IMR-90 (cell line): ENCODE data around the gene FBXW11. TPM values are rescaled to one million over a fixed set of nuclear protein-coding genes. Genes with fewer than 3 reads are reported as not detected.

Experiments
- ATAC-seq: fragments of 200-7000 bp; cut with Tn5 transposase; 2 replicates; pipeline ENCODE4 v1.9.1; 2020; ENCODE audit warnings: low read depth, mild to moderate bottlenecking, moderate library complexity
- BruUV-seq: library from RNA; stranded (reverse); fragments of 400-500 nt; replicated peaks from 2 replicates; lab custom pipeline; 2021; lab: Mats Ljungman, UMichigan
- CTCF ChIA-PET: fragments of 300-600 bp; formaldehyde crosslinking; extraction: SDS; loops from one replicate; lab custom pipeline; 2021; ENCODE audit warnings: antibody characterized with exemption; lab: Yijun Ruan, JAX
- POLR2A ChIA-PET: fragments of 300-600 bp; sonication (Branson Sonifier 250); formaldehyde crosslinking; loops from one replicate; lab custom pipeline; 2022; ENCODE audit warnings: antibody characterized with exemption; ENCODE audit not compliant: unreplicated experiment; lab: Charles Lee
- DNase-seq: peaks from one replicate; pipeline ENCODE4 v3.0.0; 2013
- H2AFZ ChIP-seq: replicated peaks from 2 replicates; pipeline ENCODE3; 2013; ENCODE audit warnings: low read length, mild to moderate bottlenecking; ENCODE audit not compliant: poor library complexity
- H2AK5ac ChIP-seq: 2 replicates; pipeline ENCODE4 v1.6.1; 2013; ENCODE audit warnings: low read depth, low read length, inconsistent platforms
- H2AK9ac ChIP-seq: replicated peaks from 2 replicates; pipeline ENCODE3; 2013; ENCODE audit warnings: mild to moderate bottlenecking, low read depth, low read length, moderate library complexity; ENCODE audit not compliant: poor library complexity
- H2BK120ac ChIP-seq: 2 replicates; pipeline ENCODE4 v1.6.1; 2013; ENCODE audit warnings: low read depth, low read length, inconsistent platforms
- H2BK15ac ChIP-seq: 3 replicates; pipeline ENCODE4 v1.6.1; 2013; ENCODE audit warnings: low read depth, low read length, inconsistent platforms
- H2BK20ac ChIP-seq: 2 replicates; pipeline ENCODE4 v1.6.1; 2013; ENCODE audit warnings: low read depth, mild to moderate bottlenecking, inconsistent platforms, low read length, moderate library complexity
- H2BK5ac ChIP-seq: 2 replicates; pipeline ENCODE4 v1.6.1; 2013; ENCODE audit warnings: mild to moderate bottlenecking, low read depth, low read length, inconsistent platforms; ENCODE audit not compliant: poor library complexity, severe bottlenecking
- H3K14ac ChIP-seq: replicated peaks from 2 replicates; pipeline ENCODE4 v1.6.1; 2013; ENCODE audit warnings: low read depth, low read length, inconsistent platforms
- H3K18ac ChIP-seq: 2 replicates; pipeline ENCODE4 v1.6.1; 2013; ENCODE audit warnings: low read depth, low read length, control low read depth
- H3K23ac ChIP-seq: 2 replicates; pipeline ENCODE4 v1.6.1; 2013; ENCODE audit warnings: low read depth, low read length, inconsistent platforms
- H3K27ac ChIP-seq: 2 replicates; pipeline ENCODE4 v1.5.1; 2013; ENCODE audit warnings: mild to moderate bottlenecking, control low read depth, low read length; ENCODE audit not compliant: insufficient read depth
- H3K27me3 ChIP-seq: 2 replicates; pipeline ENCODE4 v1.6.1; 2013; ENCODE audit warnings: low read length; ENCODE audit not compliant: control insufficient read depth, insufficient read depth
- H3K36me3 ChIP-seq: 2 replicates; pipeline ENCODE4 v1.6.1; 2013; ENCODE audit warnings: low read length, mixed read lengths; ENCODE audit not compliant: control insufficient read depth, insufficient read depth
- H3K4ac ChIP-seq: 2 replicates; pipeline ENCODE4 v1.6.1; 2013; ENCODE audit warnings: low read depth, low read length, inconsistent platforms
- H3K4me1 ChIP-seq: 2 replicates; pipeline ENCODE4 v1.6.1; 2013; ENCODE audit warnings: low read length, mixed read lengths; ENCODE audit not compliant: control insufficient read depth, insufficient read depth
- H3K4me2 ChIP-seq: 2 replicates; pipeline ENCODE4 v1.6.1; 2013; ENCODE audit warnings: low read depth, mild to moderate bottlenecking, control low read depth, low read length, moderate library complexity
- H3K4me3 ChIP-seq: 2 replicates; pipeline ENCODE4 v1.5.1; 2013; ENCODE audit warnings: low read depth, mild to moderate bottlenecking, control low read depth, low read length, moderate library complexity; ENCODE audit not compliant: insufficient read depth
- H3K56ac ChIP-seq: 2 replicates; pipeline ENCODE4 v1.6.1; 2013; ENCODE audit warnings: low read length, inconsistent platforms; ENCODE audit not compliant: insufficient read depth; ENCODE audit errors: extremely low read depth
- H3K79me1 ChIP-seq, 2 experiments: 2 replicates each; pipeline ENCODE4 v1.6.1; 2013; ENCODE audit warnings: low read length in 2 of 2, inconsistent platforms in 1 of 2, low read depth in 1 of 2
- H3K9ac ChIP-seq: 2 replicates; pipeline ENCODE4 v1.6.1; 2013; ENCODE audit warnings: low read depth, low read length, control low read depth
- H3K9me1 ChIP-seq: 2 replicates; pipeline ENCODE4 v1.6.1; 2013; ENCODE audit warnings: low read length, inconsistent platforms; ENCODE audit not compliant: insufficient read depth
- H3K9me3 ChIP-seq: 2 replicates; pipeline ENCODE4 v1.6.1; 2013; ENCODE audit warnings: low read length; ENCODE audit not compliant: control insufficient read depth, insufficient read depth
- H4K20me1 ChIP-seq: 2 replicates; pipeline ENCODE4 v1.6.1; 2013; ENCODE audit warnings: low read length, inconsistent platforms; ENCODE audit not compliant: insufficient read depth
- H4K5ac ChIP-seq: 2 replicates; pipeline ENCODE4 v1.6.1; 2013; ENCODE audit warnings: mild to moderate bottlenecking, low read depth, low read length, control low read depth
- H4K8ac ChIP-seq, 2 experiments: 2 replicates each; pipeline ENCODE4 v1.6.1; 2013; ENCODE audit warnings: low read depth in 2 of 2, low read length in 2 of 2, control low read depth in 1 of 2, inconsistent platforms in 1 of 2
- H4K91ac ChIP-seq: 2 replicates; pipeline ENCODE4 v1.6.1; 2013; ENCODE audit warnings: low read depth, low read length, inconsistent platforms; ENCODE audit not compliant: insufficient read depth
- BHLHE40 ChIP-seq: fragments of 150-350 bp; IDR thresholded peaks from 2 replicates; pipeline ENCODE4 v1.6.1; 2016; ENCODE audit warnings: mild to moderate bottlenecking, low read depth, low read length
- CEBPB ChIP-seq: IDR thresholded peaks from 2 replicates; pipeline ENCODE4 v1.6.1; 2012; ENCODE audit warnings: low read depth, low read length, improper control_type of control experiment
- CHD1 ChIP-seq: IDR thresholded peaks from 2 replicates; pipeline ENCODE4 v1.6.1; 2012; ENCODE audit warnings: low read depth, low read length, improper control_type of control experiment
- CTCF ChIP-seq: conservative IDR thresholded peaks from 2 replicates; pipeline ENCODE4 v1.5.1; 2012; ENCODE audit warnings: mild to moderate bottlenecking, low read depth, low read length, improper control_type of control experiment
- FOS ChIP-seq: fragments of 150-350 bp; IDR thresholded peaks from 2 replicates; pipeline ENCODE4 v1.6.1; 2016; ENCODE audit warnings: low read depth, low read length
- MAFK ChIP-seq: IDR thresholded peaks from 2 replicates; pipeline ENCODE4 v1.6.1; 2012; ENCODE audit warnings: low read depth, low read length, improper control_type of control experiment
- MAZ ChIP-seq: IDR thresholded peaks from 2 replicates; pipeline ENCODE4 v1.6.1; 2012; ENCODE audit warnings: low read depth, mild to moderate bottlenecking, low read length, improper control_type of control experiment, moderate library complexity, borderline replicate concordance
- MXI1 ChIP-seq: IDR thresholded peaks from 2 replicates; pipeline ENCODE4 v1.6.1; 2012; ENCODE audit warnings: low read depth, mild to moderate bottlenecking, low read length, moderate library complexity, borderline replicate concordance
- NFE2L2 ChIP-seq: fragments of 150-350 bp; IDR thresholded peaks from 2 replicates; pipeline ENCODE4 v1.6.1; 2016; ENCODE audit warnings: low read depth, mild to moderate bottlenecking, low read length
- POLR2A ChIP-seq: IDR thresholded peaks from 2 replicates; pipeline ENCODE4 v1.6.1; 2012; ENCODE audit warnings: mild to moderate bottlenecking, low read depth, low read length
- RAD21 ChIP-seq: IDR thresholded peaks from 2 replicates; pipeline ENCODE4 v1.6.1; 2012; ENCODE audit warnings: low read length, improper control_type of control experiment
- RCOR1 ChIP-seq: IDR thresholded peaks from 2 replicates; pipeline ENCODE4 v1.6.1; 2012; ENCODE audit warnings: mild to moderate bottlenecking, low read length, improper control_type of control experiment; ENCODE audit not compliant: insufficient replicate concordance
- RFX5 ChIP-seq: IDR thresholded peaks from 2 replicates; pipeline ENCODE4 v1.8.0; 2012; ENCODE audit warnings: low read depth, mild to moderate bottlenecking, low read length, moderate library complexity
- SMC3 ChIP-seq: fragments of 150-350 bp; IDR thresholded peaks from 2 replicates; pipeline ENCODE4 v1.6.1; 2016; ENCODE audit warnings: low read depth, mild to moderate bottlenecking, antibody characterized with exemption, low read length, moderate library complexity
- USF2 ChIP-seq: fragments of 150-350 bp; IDR thresholded peaks from 2 replicates; pipeline ENCODE4 v1.6.1; 2017; ENCODE audit warnings: mild to moderate bottlenecking, antibody characterized with exemption, low read length, low read depth
- WGBS, 2 experiments: methylation state at CpG; one replicate each; pipeline versions ENCODE4 v1.1.5 to v1.1.7; 2013; ENCODE audit warnings: missing lambda C conversion rate in 2 of 2; ENCODE audit not compliant: insufficient read length in 1 of 2; ENCODE audit errors: extremely low coverage in 2 of 2; 5-methylcytosine and 5-hydroxymethylcytosine counted together
- dilution Hi-C: fragments of 300-500 bp; cut with HindIII; formaldehyde crosslinking; loops from one replicate; pipeline ENCODE4 v1.14.3; 2018; ENCODE audit warnings: low sequenced_read_pairs; ENCODE audit not compliant: unreplicated experiment
- in situ Hi-C: fragments of 300-500 bp; cut with MboI; formaldehyde crosslinking; loops from 3 replicates; pipeline ENCODE4 v1.14.3; 2019; ENCODE audit warnings: low sequenced_read_pairs, inconsistent platforms, mixed read lengths
- intact Hi-C: fragments of 100-400 bp; cut with micrococcal nuclease; formaldehyde crosslinking; loops from 2 replicates; pipeline ENCODE4 v1.10.0; 2022
- polyA plus RNA-seq, 3 experiments: library from polyadenylated mRNA; depleted of rRNA; stranded (reverse); fragments of >200 nt; gene quantifications; 2 replicates each; pipeline ENCODE4 v1.2.3, GENCODE V29; 2012; ENCODE audit warnings: low replicate concordance in 1 of 3
- total RNA-seq: library from RNA; depleted of rRNA; stranded (reverse); fragments of >200 nt; gene quantifications from 2 replicates; pipeline ENCODE4 v1.2.3, GENCODE V29; 2012

The FBXW11 gene
- total and polyA plus RNA-seq, 2 of the 4 experiments (the other 2 are of a cell fraction): 34.3 to 97.1 TPM

DNA sequence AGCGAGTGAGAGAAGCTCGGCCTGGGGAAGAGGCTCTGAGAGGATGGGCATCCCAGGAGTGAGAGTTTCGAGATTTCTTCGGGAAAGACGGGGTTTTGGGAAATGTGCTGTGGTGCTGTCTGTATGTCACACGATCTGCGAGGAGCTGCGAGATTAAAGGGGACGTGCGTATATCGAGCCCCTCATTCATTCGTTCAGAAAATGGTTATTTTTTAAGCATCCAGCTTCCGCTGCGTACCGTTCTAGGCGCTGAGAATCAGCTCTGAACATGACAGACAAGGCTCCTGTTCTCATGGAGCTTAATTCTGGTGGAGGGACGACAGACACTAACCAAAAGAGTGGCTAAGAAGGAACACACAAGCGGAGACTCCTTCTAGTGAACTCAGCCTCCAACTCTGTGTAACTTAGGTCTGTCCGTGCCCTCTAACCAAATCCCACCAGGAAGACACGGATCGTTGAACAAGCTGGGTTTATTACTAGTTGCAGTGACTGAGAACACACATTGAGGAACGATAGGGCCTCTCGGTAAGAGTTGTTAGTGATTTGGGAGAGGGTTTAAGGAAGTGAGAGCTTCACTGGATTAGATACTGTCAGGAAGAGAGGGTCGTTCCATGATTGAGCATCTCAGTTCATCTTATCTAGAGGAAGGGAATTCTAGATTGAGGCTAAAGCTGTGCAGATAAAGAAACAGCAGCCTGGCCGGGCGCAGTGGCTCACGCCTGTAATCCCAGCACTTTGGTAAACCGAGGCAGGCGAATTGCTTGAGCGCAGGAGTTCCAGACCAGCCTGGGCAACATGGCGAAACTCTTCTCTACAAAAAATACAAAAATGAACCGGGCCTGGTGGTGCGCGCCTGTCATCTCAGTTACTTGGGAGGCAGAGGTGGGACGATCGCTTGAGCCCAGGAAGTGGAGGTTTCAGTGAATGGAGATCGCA lies 1.0 kb upstream of the FBXW11 start:
- 0 out of 2 replicates have a peak, but pooled peaks cover 4% of the 10 kb centered on the region for H3K4me1 ChIP-seq
- ChIA-PET POLR2A (interaction anchor here (1.5 to 1.8 kb wide), 2 partner anchors 11 to 96 kb away, joined by 8 to 13 read pairs; no protein-coding TSS in a partner anchor), CTCF (interaction anchor here (1.1 to 3.4 kb wide), 4 partner anchors 13 to 181 kb away, joined by 3 to 18 read pairs (median 4); partner anchors contain the start of gene STK10)
- peak overlapping the region; percentile 94 for H3K4me2 ChIP-seq
- peaks cover 36% of the 10 kb centered on the region for H4K20me1 ChIP-seq
- peaks cover 7 to 50% of the 10 kb centered on the region in 2 experiments for H3K79me1 ChIP-seq
- H3K9me3 ChIP-seq: no peaks in the 10 kb centered on the region
- H3K4me3 ChIP-seq: peak overlapping the region; percentile 77
- no peaks in the 10 kb centered on the region for H3K27me3 ChIP-seq
- peak overlapping the region; percentile 92 to 95 for H4K8ac ChIP-seq
- H3K23ac ChIP-seq: peak overlapping the region; percentile 96
- peak overlapping the region; percentile 20; the same call in 1 of the 2 replicates for H3K18ac ChIP-seq
- WGBS, 2 experiments: 0% methylated on average over 19 of the region's 37 CpGs; no CpG with 5 or more reads in 1 of the 2 experiments
- peak overlapping the region; percentile 58; the same call in 1 of the 2 replicates for H2BK120ac ChIP-seq
- dilution Hi-C loops: no loop called here
- H2AK5ac ChIP-seq: peak overlapping the region; percentile 38
- DNase-seq: peak; percentile 39
- H3K27ac ChIP-seq: peak overlapping the region; percentile 78
- H3K14ac ChIP-seq: peak overlapping the region; percentile 96
- H3K4ac ChIP-seq: peak overlapping the region; percentile 95
- intact Hi-C loops: loop anchor here (2.0 to 5.0 kb wide), 2 partner anchors 95 to 180 kb away; partner anchors contain the start of gene STK10
- peak overlapping the region; percentile 30 for H4K91ac ChIP-seq
- H2AFZ ChIP-seq: peak overlapping the region; percentile 100
- H3K36me3 ChIP-seq: no peaks in the 10 kb centered on the region
- peak overlapping the region; percentile 65 for H3K56ac ChIP-seq
- in situ Hi-C loops: no loop called here
- no TSS peak for BruUV-seq
- H3K9me1 ChIP-seq: 0 out of 2 replicates have a peak, but pooled peaks cover 6% of the 10 kb centered on the region
- H3K9ac ChIP-seq: peak overlapping the region; percentile 88
- H2BK20ac ChIP-seq: no peak overlapping the region
- peak overlapping the region; percentile 82 for H4K5ac ChIP-seq
- ATAC-seq: peak; percentile 7
- peak overlapping the region; percentile 100 for H2AK9ac ChIP-seq
- peak overlapping the region; percentile 77 for H2BK5ac ChIP-seq
- H2BK15ac ChIP-seq: peak overlapping the region; percentile 29; the same call in 1 of the 3 replicates
- TF ChIP-seq RAD21 (no peak), MAFK (no peak), CHD1 (no peak), FOS (no peak), SMC3 (no peak), RCOR1 (no peak), POLR2A (no peak), NFE2L2 (no peak), RFX5 (no peak), USF2 (no peak; the same call in 1 of the 2 replicates), BHLHE40 (no peak), MAZ (no peak), MXI1 (no peak), CTCF (no peak), CEBPB (no peak)
